HG03108 (cell line): ENCODE measurements around the gene HOXC4.
A peak's percentile ranks its signal among the peaks of the same experiment; 100 is the strongest.

Experiments used
- ATAC-seq: cut with Tn5 transposase; IDR thresholded peaks from one replicate; pipeline ENCODE4 v1.9.1; 2021; ENCODE audit warnings: moderate library complexity; ENCODE audit not compliant: unreplicated experiment

HOXC4 gene

GRCh38 chr12:54027442-54027786 lies 26.2 kb upstream of the HOXC4 start:
- ATAC-seq: no peak

- no peak for ATAC-seq
Observed at GRCh38 chr12:54028314-54029201, 25.1 kb upstream of the HOXC4 start, which contains the start of gene HOXC6. HOXC6 (plus strand) TSS chr12:54028440; CDS start chr12:54028522, 82 bp downstream.

GRCh38 chr12:54029529-54030441 lies 23.9 kb upstream of the HOXC4 start:
- ATAC-seq: no peak

- no peak for ATAC-seq
Observed at GRCh38 chr12:54030442-54030801, 23.2 kb upstream of the HOXC4 start.

- ATAC-seq: no peak
Observed at GRCh38 chr12:54030889-54031471, 22.7 kb upstream of the HOXC4 start.

GRCh38 chr12:54031480-54031879 lies 22.2 kb upstream of the HOXC4 start:
- no peak for ATAC-seq

DNA sequence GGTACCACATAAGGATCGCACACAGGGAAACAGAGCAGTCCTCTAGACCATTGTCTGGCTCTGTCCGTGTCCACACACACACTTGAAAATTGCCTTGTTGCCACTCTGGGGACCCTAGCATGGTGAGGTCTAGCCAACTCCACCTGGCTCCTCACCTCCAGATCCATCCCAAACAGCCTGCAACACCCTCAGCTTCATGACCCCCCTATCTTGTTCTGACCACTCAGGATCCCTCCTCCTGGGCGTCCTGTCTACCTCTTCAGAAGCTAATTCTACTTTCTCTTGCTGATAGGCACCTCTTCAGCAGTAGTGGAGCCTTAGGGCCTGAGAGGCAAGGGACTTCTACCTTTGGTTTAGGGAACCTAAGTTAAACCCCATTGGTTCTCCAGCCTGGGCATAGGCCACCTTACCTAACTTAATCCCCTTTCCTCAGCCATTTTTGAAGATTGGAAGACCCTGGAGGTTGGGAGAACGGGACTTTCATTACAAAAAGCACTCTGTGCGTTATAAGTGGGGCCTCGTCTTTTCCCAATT lies 21.5 kb upstream of the HOXC4 start:
- no peak for ATAC-seq

DNA sequence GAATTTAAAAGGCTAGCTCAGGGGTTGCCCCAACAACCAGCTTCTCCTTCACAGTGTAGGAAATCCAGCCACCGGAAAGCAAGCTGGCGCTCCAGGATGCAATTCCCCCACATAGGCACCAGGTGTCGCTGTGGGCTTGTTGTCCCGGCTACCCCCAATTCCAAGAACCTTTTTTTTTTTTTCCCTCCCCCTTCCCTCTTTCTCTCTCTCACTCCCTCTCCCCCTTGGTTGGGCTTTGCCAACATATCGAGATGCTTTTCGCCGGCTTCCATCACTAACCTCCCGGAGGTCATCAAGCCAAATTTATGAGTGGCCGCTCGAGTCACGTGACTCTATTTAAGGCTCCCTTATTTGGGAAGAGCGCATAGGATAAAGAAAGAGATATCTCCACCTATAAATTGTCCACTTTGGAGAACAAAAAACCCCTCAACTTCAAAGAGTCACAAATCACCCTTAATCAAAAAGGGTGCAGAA lies 21.0 kb upstream of the HOXC4 start, which contains the start of gene HOXC5:
Gene HOXC5, plus strand, starts transcription at position 424 of the 474 bp plus-strand sequence. CDS start 73 bp downstream, outside the sequence.
- no peak for ATAC-seq

GRCh38 chr12:54033106-54033979 lies 20.3 kb upstream of the HOXC4 start:
- ATAC-seq: no peak

- ATAC-seq: no peak
Observed at GRCh38 chr12:54033980-54034784, 19.5 kb upstream of the HOXC4 start.

DNA sequence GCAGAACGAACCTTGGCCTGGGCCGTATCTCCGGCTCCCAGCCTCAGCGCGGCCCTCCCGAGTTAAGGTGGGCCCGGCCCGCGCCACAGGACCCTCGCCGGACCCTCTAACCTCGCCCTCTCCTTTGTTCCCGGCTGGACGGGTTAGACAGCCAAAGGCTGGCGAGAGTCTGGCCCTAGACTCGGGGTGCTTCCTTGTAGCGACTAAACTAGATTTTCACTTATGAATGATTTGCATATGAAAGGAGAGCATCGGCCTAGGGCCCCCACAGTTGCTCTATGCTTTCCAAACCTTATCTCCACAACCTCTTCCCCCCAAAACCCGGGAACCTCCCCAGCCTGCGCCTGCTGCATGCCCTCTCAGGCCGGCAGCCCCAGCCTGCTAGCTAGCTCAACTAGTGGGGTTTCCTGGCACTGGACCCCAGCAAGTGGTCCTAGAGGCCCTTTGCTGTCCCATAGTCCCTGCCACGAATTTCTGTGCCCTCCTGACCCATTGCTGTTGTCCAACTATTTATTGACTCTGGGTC lies 18.8 kb upstream of the HOXC4 start:
- ATAC-seq: no peak

DNA sequence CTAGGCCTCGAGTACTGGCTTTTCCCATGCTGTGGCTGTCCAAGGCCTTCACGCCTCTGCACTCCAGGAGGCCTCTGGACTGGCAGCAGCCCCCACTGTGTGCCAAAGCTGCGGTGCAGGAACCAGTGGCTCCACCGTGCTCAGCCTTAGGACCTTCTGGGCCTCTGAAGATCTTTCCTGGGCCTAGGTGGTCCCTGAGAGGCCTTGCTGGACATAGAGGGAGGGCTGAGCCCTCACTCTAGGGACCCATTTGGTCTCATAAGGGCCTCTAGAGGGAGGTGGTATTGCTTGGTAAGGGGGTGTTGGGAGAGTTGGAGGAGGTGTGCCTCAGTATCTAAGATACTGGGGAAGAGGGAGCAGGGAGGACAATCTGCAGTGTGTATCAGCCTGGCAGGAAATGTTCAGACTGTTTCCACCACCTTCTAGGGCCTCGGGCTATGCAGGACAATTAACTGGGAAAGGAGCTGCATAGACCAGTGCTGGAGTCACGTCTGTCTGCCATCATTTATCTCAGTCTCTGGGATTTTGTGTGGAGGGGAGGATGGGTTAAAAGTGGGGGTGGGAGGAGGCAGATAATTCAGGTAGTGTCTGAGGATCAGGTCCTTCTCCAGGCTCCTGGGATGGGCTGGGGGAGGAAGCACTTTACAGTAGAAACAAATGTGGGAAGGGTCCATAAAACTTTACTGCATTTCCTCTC lies 17.9 kb upstream of the HOXC4 start:
- ATAC-seq: no peak

GRCh38 chr12:54036620-54037359 lies 16.8 kb upstream of the HOXC4 start:
- peak; percentile 69 for ATAC-seq

GRCh38 chr12:54037360-54038283 lies 16.0 kb upstream of the HOXC4 start:
- no peak for ATAC-seq

- no peak for ATAC-seq
Observed at GRCh38 chr12:54038284-54038870, 15.3 kb upstream of the HOXC4 start.

DNA sequence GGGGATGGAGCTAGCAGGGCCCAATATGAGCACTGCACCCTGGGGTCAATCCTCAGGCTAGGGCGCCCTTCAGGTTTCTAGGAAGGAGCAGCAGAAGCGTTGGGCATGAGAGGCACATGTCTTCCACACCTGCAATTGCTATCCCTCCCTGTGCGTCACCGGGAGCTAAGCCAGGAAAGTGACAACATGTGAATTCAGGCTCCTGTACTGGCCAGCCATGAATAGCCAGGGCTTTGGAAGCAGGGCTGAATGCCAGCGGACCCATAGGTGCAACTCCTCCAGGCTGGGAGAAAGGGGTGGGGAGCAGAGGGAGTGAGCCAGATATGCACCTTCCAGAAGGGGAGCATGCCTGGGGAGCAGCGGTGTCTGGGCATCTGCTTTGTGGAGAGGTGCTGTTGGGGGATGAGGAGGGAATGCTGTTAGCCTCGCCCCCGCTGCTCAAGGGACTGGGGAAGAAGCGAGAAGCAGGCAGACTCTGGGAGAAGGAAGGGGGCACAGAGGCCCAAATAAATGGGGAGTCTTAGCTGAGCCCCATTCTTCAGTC lies 14.7 kb upstream of the HOXC4 start:
- no peak for ATAC-seq
